Measurements from ENCODE around the gene TBC1D10B.

GRCh38 chr16:30358577-30358936 is 11.7 kb downstream of the TBC1D10B start:
- TF ChIP-seq ZNF692 (tag by site-specific recombination; IDR thresholded peaks at IDR 0.05) (no peak), ZBTB8A (tag by site-specific recombination; IDR thresholded peaks at IDR 0.05) (no peak), CTCF (tag by site-specific recombination; IDR thresholded peaks at IDR 0.05) (no peak), ZNF2 (tag by site-specific recombination; IDR thresholded peaks at IDR 0.05) (no peak), ZNF530 (tag by site-specific recombination; IDR thresholded peaks at IDR 0.05; ENCODE audit: low read depth) (no peak), REPIN1 (tag by site-specific recombination; IDR thresholded peaks at IDR 0.05; ENCODE audit: low read depth) (no peak), ZNF843 (tag by site-specific recombination; IDR thresholded peaks at IDR 0.05) (no peak), ZBTB48 (tag by site-specific recombination; IDR thresholded peaks at IDR 0.05) (no peak), ZNF174 (tag by site-specific recombination; IDR thresholded peaks at IDR 0.05) (no peak)
